HCT116 (cell line): ENCODE measurements around the gene DCAF10. TPM values are rescaled to one million over a fixed set of nuclear protein-coding genes. Genes with fewer than 3 reads are reported as not detected.
"Not testable (repeated sequence)": the region's sequence is repeated elsewhere in the genome, so short reads cannot be mapped to it uniquely, and the experiment has no call there.

Experiments
- ATAC-seq: fragments of 200-7000 bp; cut with Tn5 transposase; 2 replicates; pipeline ENCODE4 v1.9.1; 2020; ENCODE audit warnings: mild to moderate bottlenecking, moderate library complexity
- BruUV-seq: library from RNA; stranded (reverse); fragments of 400-500 nt; replicated peaks from 2 replicates; lab custom pipeline; 2021; lab: Mats Ljungman, UMichigan
- CTCF ChIA-PET: fragments of 300-600 bp; sonication (Branson Sonifier 250); formaldehyde crosslinking; loops from one replicate; lab custom pipeline; 2021; ENCODE audit warnings: antibody characterized with exemption; lab: Charles Lee
- POLR2A ChIA-PET: fragments of 300-600, 350-600 bp; sonication (Branson Sonifier 250); formaldehyde crosslinking; loops from one replicate; lab custom pipeline; 2021; ENCODE audit warnings: antibody characterized with exemption; lab: Charles Lee
- RAD21 ChIA-PET, 2 experiments: fragments of 300-600 bp; sonication (Branson Sonifier 250); formaldehyde crosslinking; loops; one replicate each; lab custom pipeline; 2023; ENCODE audit warnings: low total read pairs in 2 of 2; ENCODE audit not compliant: uncharacterized antibody in 2 of 2, unreplicated experiment in 2 of 2, low non-redundant PET in 1 of 2; lab: Charles Lee
- DNase-seq: peaks from one replicate; pipeline ENCODE4 v3.0.0-alpha.2; 2010; ENCODE audit warnings: low read depth, low spot score
- H2AFZ ChIP-seq: fragments of 200-600 bp; shearing (Covaris generic), sonication (generic); 2 replicates; pipeline ENCODE4 v1.6.1; 2017; ENCODE audit warnings: low read depth, mixed run types, mixed read lengths, antibody characterized with exemption, low read length; ENCODE audit not compliant: poor library complexity, severe bottlenecking
- H3K27ac ChIP-seq: 2 replicates; pipeline ENCODE4 v1.5.1; 2012; ENCODE audit warnings: low read depth, low read length
- H3K27me3 ChIP-seq: fragments of 200-600 bp; sonication (generic); 2 replicates; pipeline ENCODE4 v1.6.1; 2016; ENCODE audit warnings: mixed run types, low read length, mixed read lengths; ENCODE audit not compliant: insufficient read depth
- H3K36me3 ChIP-seq, 2 experiments: fragments of 200-500 bp in 1 of 2; fragments of 200-600 bp in 1 of 2; sonication (Bioruptor generic) in 1 of 2; sonication (generic) in 1 of 2; 2 replicates each; pipeline versions ENCODE4 v1.5.1 to v1.6.1; 2014 to 2016; ENCODE audit warnings: low read length in 2 of 2, inconsistent platforms in 1 of 2, mixed read lengths in 1 of 2, mixed run types in 1 of 2; ENCODE audit not compliant: insufficient read depth in 2 of 2, control insufficient read depth in 1 of 2
- H3K4me1 ChIP-seq, 2 experiments: fragments of 200-600 bp in 1 of 2; sonication (generic) in 1 of 2; 2 replicates each; pipeline versions ENCODE4 v1.5.1 to v1.6.1; 2012 to 2017; ENCODE audit warnings: low read length in 2 of 2, inconsistent platforms in 1 of 2, mild to moderate bottlenecking in 1 of 2, mixed read lengths in 1 of 2, mixed run types in 1 of 2, moderate library complexity in 1 of 2; ENCODE audit not compliant: insufficient read depth in 2 of 2, control insufficient read depth in 1 of 2
- H3K4me2 ChIP-seq: fragments of 200-600 bp; sonication (generic); 2 replicates; pipeline ENCODE4 v1.6.1; 2017; ENCODE audit warnings: mixed run types, low read length, mixed read lengths
- H3K4me3 ChIP-seq, 2 experiments: fragments of 200-600 bp in 1 of 2; sonication (generic) in 1 of 2; replicated peaks in 1 of 2; 2 replicates each; pipeline ENCODE4 v1.5.1; 2011 to 2016; ENCODE audit warnings: low read length in 2 of 2, control low read depth in 1 of 2, low read depth in 1 of 2, mild to moderate bottlenecking in 1 of 2, mixed read lengths in 1 of 2, mixed run types in 1 of 2
- H3K79me2 ChIP-seq: fragments of 200-600 bp; sonication (generic); 2 replicates; pipeline ENCODE4 v1.6.1; 2017; ENCODE audit warnings: mild to moderate bottlenecking, mixed run types, low read length, moderate library complexity, mixed read lengths; ENCODE audit not compliant: insufficient read depth
- H3K9ac ChIP-seq: fragments of 200-600 bp; sonication (generic); 2 replicates; pipeline ENCODE4 v1.6.1; 2016; ENCODE audit warnings: low read length, mixed read lengths
- H3K9me2 ChIP-seq: fragments of 200-600 bp; sonication (generic), shearing (Covaris generic); 2 replicates; pipeline ENCODE4 v1.6.1; 2017; ENCODE audit warnings: mixed run types, mild to moderate bottlenecking, moderate library complexity; ENCODE audit not compliant: insufficient read depth
- H3K9me3 ChIP-seq, 2 experiments: fragments of 200-500 bp in 1 of 2; fragments of 200-600 bp in 1 of 2; sonication (Bioruptor generic) in 1 of 2; sonication (generic) in 1 of 2; 2 replicates each; pipeline ENCODE4 v1.6.1; 2014 to 2017; ENCODE audit warnings: low read length in 2 of 2, mixed read lengths in 2 of 2, inconsistent platforms in 1 of 2, low read depth in 1 of 2, mild to moderate bottlenecking in 1 of 2, mixed run types in 1 of 2, moderate library complexity in 1 of 2; ENCODE audit not compliant: control insufficient read depth in 1 of 2, insufficient read depth in 1 of 2
- H4K20me1 ChIP-seq: fragments of 200-600 bp; sonication (generic), shearing (Covaris generic); 2 replicates; pipeline ENCODE4 v1.6.1; 2017; ENCODE audit warnings: mixed run types, mild to moderate bottlenecking, moderate library complexity; ENCODE audit not compliant: insufficient read depth
- ATF3 ChIP-seq: IDR thresholded peaks from 2 replicates; pipeline ENCODE4 v1.6.1; 2012
- CBX3 ChIP-seq: IDR thresholded peaks from 2 replicates; pipeline ENCODE4 v1.6.1; 2012; ENCODE audit warnings: low read depth
- EGR1 ChIP-seq: IDR thresholded peaks from 2 replicates; pipeline ENCODE4 v1.6.1; 2012; ENCODE audit warnings: low read depth
- FOSL1 ChIP-seq: IDR thresholded peaks from 2 replicates; pipeline ENCODE4 v1.6.1; 2012; ENCODE audit warnings: low read depth
- POLR2AphosphoS5 ChIP-seq: IDR thresholded peaks from 2 replicates; pipeline ENCODE4 v1.6.1; 2011; ENCODE audit warnings: mild to moderate bottlenecking, low read depth, low read length, moderate library complexity
- SIN3A ChIP-seq: IDR thresholded peaks from 2 replicates; pipeline ENCODE4 v1.6.1; 2012; ENCODE audit warnings: low read depth
- SP1 ChIP-seq: IDR thresholded peaks from 2 replicates; pipeline ENCODE4 v1.6.1; 2012; ENCODE audit warnings: low read depth
- SRF ChIP-seq: IDR thresholded peaks from 2 replicates; pipeline ENCODE4 v1.6.1; 2012; ENCODE audit warnings: low read depth
- TCF7L2 ChIP-seq: IDR thresholded peaks from 2 replicates; pipeline ENCODE4 v1.7.0; 2011; ENCODE audit warnings: borderline replicate concordance, inconsistent platforms; ENCODE audit not compliant: insufficient read depth, insufficient read length; ENCODE audit errors: extremely low read depth
- ZBTB33 ChIP-seq: IDR thresholded peaks from 2 replicates; pipeline ENCODE4 v1.6.1; 2011; ENCODE audit warnings: mild to moderate bottlenecking, low read length, moderate library complexity; ENCODE audit not compliant: insufficient replicate concordance; ENCODE audit errors: extremely low read depth
- ZFX ChIP-seq: fragments of 450-650 bp; IDR thresholded peaks from 2 replicates; pipeline ENCODE4 v1.6.1; 2017
- ZNF274 ChIP-seq: fragments of 200-500 bp; sonication (Bioruptor generic); IDR thresholded peaks from 2 replicates; pipeline ENCODE4 v1.6.1; 2014; ENCODE audit warnings: mild to moderate bottlenecking, low read depth, low read length, inconsistent platforms
- intact Hi-C: fragments of 100-400 bp; cut with micrococcal nuclease; formaldehyde crosslinking; loops from 2 replicates; pipeline ENCODE4 v1.10.0; 2022
- total RNA-seq: library from RNA; stranded (reverse); gene quantifications from one replicate; pipeline ENCODE4 v1.2.1, GENCODE V29; 2021; ENCODE audit not compliant: unreplicated experiment

The DCAF10 gene
- total RNA-seq, 1 experiment from 2014 or later = 20.6 TPM

GRCh38 chr9:37761511-37761910 is 39.1 kb upstream of the DCAF10 start (continued):
- TF ChIP-seq ZBTB33 (no peak), SIN3A (no peak), TCF7L2 (no peak), FOSL1 (no peak), POLR2AphosphoS5 (no peak)

- H3K4me3 ChIP-seq, H3K9me3 ChIP-seq, intact Hi-C loops, H3K9me2 ChIP-seq, H3K27me3 ChIP-seq, DNase-seq, POLR2A ChIA-PET, H4K20me1 ChIP-seq, H3K4me1 ChIP-seq, H3K9ac ChIP-seq, RAD21 ChIA-PET, H3K4me2 ChIP-seq, CTCF ChIA-PET, H3K79me2 ChIP-seq, ATAC-seq, H2AFZ ChIP-seq, H3K27ac ChIP-seq, BruUV-seq, H3K36me3 ChIP-seq: not testable (repeated sequence)
Measured at GRCh38 chr9:37765263-37765662, 35.3 kb upstream of the DCAF10 start.

GRCh38 chr9:37769306-37769705 is 31.3 kb upstream of the DCAF10 start:
- TF ChIP-seq POLR2AphosphoS5 = no peak
- no peak for TF ChIP-seq EGR1
- no peak for TF ChIP-seq CBX3
- no peak for TF ChIP-seq ATF3
- no peak for TF ChIP-seq ZNF274
- no peak for TF ChIP-seq SIN3A
- TF ChIP-seq ZFX = no peak
- no peak for TF ChIP-seq SP1
- TF ChIP-seq SRF = no peak
- no peak overlapping the region for H3K4me3 ChIP-seq
- CTCF ChIA-PET = no interaction called here
- H3K36me3 ChIP-seq = peaks cover 8 to 11% of the 10 kb centered on the region in 2 experiments; a peak in 1 of 4 replicates
- H3K27me3 ChIP-seq = no peaks in the 10 kb centered on the region
- H3K27ac ChIP-seq = no peak overlapping the region
- H3K4me1 ChIP-seq = no peaks in the 10 kb centered on the region
- H3K9ac ChIP-seq = no peak overlapping the region
- POLR2A ChIA-PET = no interaction called here
- RAD21 ChIA-PET = no interaction called here
- DNase-seq (no peak), ATAC-seq (no peak)
- intact Hi-C loops = no loop called here
- no peak overlapping the region for H2AFZ ChIP-seq
- H3K79me2 ChIP-seq = no peaks in the 10 kb centered on the region
- BruUV-seq = no TSS peak
- no peaks in the 10 kb centered on the region for H3K9me3 ChIP-seq
- H4K20me1 ChIP-seq = peaks cover under 1% of the 10 kb centered on the region; the same call in 1 of the 2 replicates
- H3K9me2 ChIP-seq = no peaks in the 10 kb centered on the region
- H3K4me2 ChIP-seq = no peak overlapping the region
